Naive thymus-derived CD4-positive, alpha-beta T cell (primary cell): ENCODE results near the gene ULBP1. TPM values are rescaled to one million over a fixed set of nuclear protein-coding genes. Genes with fewer than 3 reads are reported as not detected.
A peak's percentile ranks its signal among the peaks of the same experiment; 100 is the strongest.

Source experiments
- ATAC-seq: fragments of 150-1000 bp; cut with Tn5 transposase; 2 replicates; pipeline ENCODE4 v1.10.0; 2021; ENCODE audit warnings: mild to moderate bottlenecking, moderate library complexity
- CTCF ChIA-PET: fragments of 350-600 bp; sonication (Branson Sonifier 250); formaldehyde crosslinking; loops from one replicate; lab custom pipeline; 2021; ENCODE audit warnings: antibody characterized with exemption; lab: Charles Lee
- POLR2A ChIA-PET: fragments of 350-600 bp; sonication (Branson Sonifier 250); formaldehyde crosslinking; loops from one replicate; lab custom pipeline; 2021; ENCODE audit warnings: antibody characterized with exemption, inconsistent platforms; lab: Charles Lee
- DNase-seq, 9 donors: peaks; one replicate each; pipeline versions ENCODE4 v3.0.0 to v3.0.0-alpha.2; 2020 to 2022; ENCODE audit warnings: mixed read lengths in 1 of 9
- H3K27ac ChIP-seq: one replicate; pipeline ENCODE4 v1.7.0; 2013; ENCODE audit warnings: mild to moderate bottlenecking, low read depth, low read length, moderate library complexity
- H3K27me3 ChIP-seq, 2 donors: one replicate each; pipeline ENCODE4 v1.7.0; 2013; ENCODE audit warnings: low read length in 2 of 2, mild to moderate bottlenecking in 2 of 2, moderate library complexity in 2 of 2; ENCODE audit not compliant: control insufficient read depth in 2 of 2, insufficient read depth in 2 of 2
- H3K36me3 ChIP-seq, 3 experiments: 1 replicate in 2 of 3; 2 replicates in 1 of 3; pipeline ENCODE4 v1.7.0; 2013; ENCODE audit warnings: low read length in 3 of 3, mild to moderate bottlenecking in 3 of 3, moderate library complexity in 1 of 3; ENCODE audit not compliant: insufficient read depth in 3 of 3, control insufficient read depth in 2 of 3
- H3K4me1 ChIP-seq, 2 donors: one replicate each; pipeline ENCODE4 v1.7.0; 2013; ENCODE audit warnings: low read length in 2 of 2, mild to moderate bottlenecking in 2 of 2, moderate library complexity in 1 of 2; ENCODE audit not compliant: control insufficient read depth in 2 of 2, insufficient read depth in 2 of 2
- H3K4me3 ChIP-seq: 2 replicates; pipeline ENCODE4 v1.7.0; 2013; ENCODE audit warnings: mild to moderate bottlenecking, low read length
- H3K9me3 ChIP-seq, 3 experiments: 1 replicate in 2 of 3; 2 replicates in 1 of 3; pipeline ENCODE4 v1.7.0; 2013; ENCODE audit warnings: low read length in 3 of 3; ENCODE audit not compliant: control insufficient read depth in 2 of 3
- H3K27ac Mint-ChIP-seq, 9 donors: one replicate each; pipeline ENCODE4 v1.8.0; 2020 to 2022; ENCODE audit warnings: mixed read lengths in 9 of 9, mild to moderate bottlenecking in 8 of 9, moderate library complexity in 5 of 9, inconsistent platforms in 2 of 9
- H3K27me3 Mint-ChIP-seq, 5 donors: one replicate each; pipeline ENCODE4 v1.8.0; 2021 to 2022; ENCODE audit warnings: mixed read lengths in 5 of 5, mild to moderate bottlenecking in 1 of 5
- H3K36me3 Mint-ChIP-seq, 5 donors: one replicate each; pipeline ENCODE4 v1.8.0; 2020 to 2022; ENCODE audit warnings: mixed read lengths in 5 of 5, mild to moderate bottlenecking in 3 of 5, inconsistent platforms in 1 of 5
- H3K4me1 Mint-ChIP-seq, 7 donors: one replicate each; pipeline ENCODE4 v1.8.0; 2020 to 2022; ENCODE audit warnings: mixed read lengths in 7 of 7, mild to moderate bottlenecking in 3 of 7, inconsistent platforms in 1 of 7
- H3K4me3 Mint-ChIP-seq, 10 donors: one replicate each; pipeline ENCODE4 v1.8.0; 2020 to 2022; ENCODE audit warnings: mild to moderate bottlenecking in 10 of 10, mixed read lengths in 10 of 10, moderate library complexity in 6 of 10, inconsistent platforms in 2 of 10
- H3K9me3 Mint-ChIP-seq, 11 donors: one replicate each; pipeline ENCODE4 v1.8.0; 2020 to 2022; ENCODE audit warnings: mixed read lengths in 11 of 11, mild to moderate bottlenecking in 4 of 11, inconsistent platforms in 1 of 11, moderate library complexity in 1 of 11
- intact Hi-C, 2 donors: fragments of 100-400 bp; cut with micrococcal nuclease; formaldehyde crosslinking; loops; one replicate each; pipeline ENCODE4 v1.15.1; 2023
- polyA plus RNA-seq, 2 donors: library from polyadenylated mRNA; unstranded; fragments of 300-500 nt; fragmentation: Illumina TruSeq; gene quantifications; one replicate each; pipeline ENCODE4 v1.2.3, GENCODE V29; 2021
- total RNA-seq, 6 experiments: library from RNA in 5 of 6; stranded (reverse) in 5 of 6; gene quantifications; 1 replicate in 5 of 6; 2 replicates in 1 of 6; pipeline ENCODE4 v1.2.3 and lab custom pipeline; 2021 to 2026

Gene ULBP1
- total and polyA plus RNA-seq, 7 experiments from 2014 or later, result 1.4 TPM; not detected in 6

- no peaks in the 10 kb centered on the region for H3K4me1 ChIP-seq
- no peaks in the 10 kb centered on the region for H3K36me3 ChIP-seq
- Mint-ChIP-seq H3K9me3 (peaks cover 1 to 16% (median 8%) of the 10 kb centered on the region in 11 donors), H3K4me1 (peaks cover 1 to 13% (median 7%) of the 10 kb centered on the region in 7 donors), H3K36me3 (peaks cover 0 to 5% (median 3%) of the 10 kb centered on the region in 5 donors), H3K27ac (no peak overlapping the region), H3K27me3 (peaks cover 83 to 92% (median 89%) of the 10 kb centered on the region in 5 donors), H3K4me3 (peak overlapping the region in 1 of 10 donors; percentile 5)
- H3K4me3 ChIP-seq, result no peak overlapping the region
- ATAC-seq (no peak), DNase-seq (peak in 1 of 9 donors; percentile 0)
- H3K27ac ChIP-seq, result no peak overlapping the region
- H3K27me3 ChIP-seq, result peaks cover 6 to 8% of the 10 kb centered on the region in 2 donors
- ChIA-PET CTCF (no interaction called here), POLR2A (interaction anchor here (0.6 kb wide), 1 partner anchor 22 kb away, joined by 3 read pairs; no protein-coding TSS in a partner anchor)
- no peaks in the 10 kb centered on the region for H3K9me3 ChIP-seq
- intact Hi-C loops, result no loop called here
These were observed 19.4 kb downstream of the ULBP1 start for GRCh38 chr6:149983145-149983544.

DNA sequence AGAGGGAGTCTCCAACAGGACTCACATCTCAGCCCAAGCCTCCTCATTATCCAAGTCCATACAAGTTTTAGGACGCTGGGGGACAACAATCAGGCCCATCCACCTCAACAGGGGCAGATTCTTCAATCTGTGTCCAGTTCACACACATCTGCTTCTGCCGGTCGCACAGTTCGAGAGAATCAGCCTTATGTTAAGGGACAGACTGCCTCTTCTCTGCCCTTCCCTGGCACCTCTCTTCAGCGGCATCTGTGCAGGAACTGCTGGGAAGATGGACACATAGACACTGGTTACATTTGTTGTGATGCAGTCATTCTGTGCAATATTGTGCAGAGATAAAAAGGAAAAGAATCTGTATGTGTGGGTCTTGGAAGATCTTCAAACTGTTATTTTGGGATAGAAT lies 21.0 kb downstream of the ULBP1 start:
- Mint-ChIP-seq H3K27me3 (peaks cover 85 to 96% (median 91%) of the 10 kb centered on the region in 5 donors), H3K4me3 (no peak overlapping the region), H3K36me3 (peaks cover 0 to 11% (median 8%) of the 10 kb centered on the region in 5 donors), H3K27ac (no peak overlapping the region), H3K9me3 (peaks cover 3 to 27% (median 19%) of the 10 kb centered on the region in 11 donors), H3K4me1 (peaks cover 11 to 25% (median 13%) of the 10 kb centered on the region in 7 donors)
- DNase-seq, result peak in 2 of 9 donors; percentile 1 to 16
- ChIA-PET POLR2A (no interaction called here), CTCF (no interaction called here)
- intact Hi-C loops, result no loop called here
- Histone ChIP-seq H3K36me3 (no peaks in the 10 kb centered on the region), H3K27ac (no peak overlapping the region), H3K9me3 (peaks cover 0 to 9% (median 4%) of the 10 kb centered on the region in 3 experiments), H3K4me3 (no peak overlapping the region), H3K4me1 (peaks cover 2 to 5% of the 10 kb centered on the region in 2 donors), H3K27me3 (peaks cover 7 to 24% of the 10 kb centered on the region in 2 donors)
- no peak for ATAC-seq

GRCh38 chr6:149985481-149985937 lies 21.8 kb downstream of the ULBP1 start:
- Mint-ChIP-seq H3K27ac (peak overlapping the region in 1 of 9 donors; percentile 14), H3K4me3 (no peak overlapping the region), H3K27me3 (peaks cover 87 to 99% (median 92%) of the 10 kb centered on the region in 5 donors), H3K9me3 (peaks cover 3 to 27% (median 19%) of the 10 kb centered on the region in 11 donors), H3K4me1 (peaks cover 19 to 32% (median 20%) of the 10 kb centered on the region in 7 donors), H3K36me3 (peaks cover 0 to 11% (median 8%) of the 10 kb centered on the region in 5 donors)
- Histone ChIP-seq H3K9me3 (peaks cover 0 to 9% (median 4%) of the 10 kb centered on the region in 3 experiments), H3K27ac (no peak overlapping the region), H3K4me3 (no peak overlapping the region), H3K27me3 (peaks cover 15 to 31% of the 10 kb centered on the region in 2 donors), H3K36me3 (no peaks in the 10 kb centered on the region), H3K4me1 (peaks cover 10 to 12% of the 10 kb centered on the region in 2 donors)
- intact Hi-C loops, result no loop called here
- POLR2A ChIA-PET, result no interaction called here
- CTCF ChIA-PET, result no interaction called here
- no peak for ATAC-seq
- DNase-seq, result peak in 2 of 9 donors; percentile 2 to 15

DNA sequence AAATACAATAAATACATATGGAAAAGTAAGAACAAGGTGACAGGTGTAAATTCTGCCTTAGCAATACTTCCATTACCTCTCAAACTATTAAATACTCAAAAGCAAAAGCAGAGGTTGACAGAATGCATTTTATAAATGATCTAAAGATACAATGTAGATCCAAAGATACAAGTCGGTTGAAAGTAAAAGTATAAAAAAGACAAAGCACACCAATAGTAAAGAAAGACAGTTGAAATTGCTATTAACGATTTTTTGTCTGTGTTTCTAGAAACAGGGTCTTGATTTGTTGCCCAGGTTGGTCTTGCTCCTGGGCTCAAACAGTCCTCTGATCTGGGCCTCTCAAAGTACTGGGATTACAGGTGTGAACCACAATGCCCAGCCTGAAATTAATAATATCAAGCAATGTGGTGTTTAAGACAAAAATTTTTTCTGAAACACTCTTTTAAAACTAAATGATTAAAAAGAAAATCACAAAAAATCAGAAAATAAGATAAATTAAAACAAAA lies 23.9 kb downstream of the ULBP1 start:
- Mint-ChIP-seq H3K4me3 (no peak overlapping the region), H3K36me3 (peaks cover 0 to 12% (median 5%) of the 10 kb centered on the region in 5 donors), H3K27ac (no peak overlapping the region), H3K9me3 (peaks cover 3 to 24% (median 17%) of the 10 kb centered on the region in 11 donors), H3K4me1 (peaks cover 26 to 38% (median 30%) of the 10 kb centered on the region in 7 donors), H3K27me3 (peaks cover 90 to 97% (median 94%) of the 10 kb centered on the region in 5 donors)
- intact Hi-C loops, result no loop called here
- Histone ChIP-seq H3K4me3 (no peak overlapping the region), H3K9me3 (peaks cover 0 to 9% (median 4%) of the 10 kb centered on the region in 3 experiments), H3K27ac (no peak overlapping the region), H3K36me3 (no peaks in the 10 kb centered on the region), H3K4me1 (peaks cover 24 to 26% of the 10 kb centered on the region in 2 donors), H3K27me3 (peaks cover 15 to 36% of the 10 kb centered on the region in 2 donors)
- DNase-seq (no peak), ATAC-seq (no peak)
- ChIA-PET POLR2A (no interaction called here), CTCF (no interaction called here)

- intact Hi-C loops, result no loop called here
- H3K4me3 Mint-ChIP-seq, result peak overlapping the region in 8 of 10 donors; percentile 2 to 95 (median 42)
- H3K4me3 ChIP-seq, result no peak overlapping the region
These were observed 25.0 kb downstream of the ULBP1 start for GRCh38 chr6:149988550-149989346.

GRCh38 chr6:149990212-149990660 lies 26.5 kb downstream of the ULBP1 start:
- H3K9me3 Mint-ChIP-seq, result peaks cover 3 to 23% (median 19%) of the 10 kb centered on the region in 11 donors
- ChIA-PET CTCF (no interaction called here), POLR2A (no interaction called here)
- peaks cover 0 to 12% (median 5%) of the 10 kb centered on the region in 5 donors for H3K36me3 Mint-ChIP-seq
- intact Hi-C loops, result loop anchor here (2.0 kb wide), 1 partner anchor 25 kb away; no protein-coding TSS in a partner anchor
- ATAC-seq, result no peak
- Histone ChIP-seq H3K27me3 (peaks cover 15 to 37% of the 10 kb centered on the region in 2 donors), H3K4me1 (peaks cover 24 to 26% of the 10 kb centered on the region in 2 donors), H3K9me3 (peaks cover 0 to 9% (median 4%) of the 10 kb centered on the region in 3 experiments), H3K36me3 (no peaks in the 10 kb centered on the region), H3K4me3 (peak overlapping the region; percentile 53), H3K27ac (no peak overlapping the region)
- peaks cover 25 to 38% (median 30%) of the 10 kb centered on the region in 7 donors for H3K4me1 Mint-ChIP-seq
- peak overlapping the region; percentile 46 to 95 (median 82) for H3K4me3 Mint-ChIP-seq
- peaks cover 96 to 98% (median 97%) of the 10 kb centered on the region in 5 donors for H3K27me3 Mint-ChIP-seq
- no peak overlapping the region for H3K27ac Mint-ChIP-seq
- DNase-seq, result no peak

More at GRCh38 chr6:149988550-149989346, 25.0 kb downstream of the ULBP1 start:
- H3K27ac Mint-ChIP-seq, result peak overlapping the region in 1 of 9 donors; percentile 11
- H3K4me1 ChIP-seq, result peaks cover 24 to 26% of the 10 kb centered on the region in 2 donors
- no peaks in the 10 kb centered on the region for H3K36me3 ChIP-seq
- H3K9me3 ChIP-seq, result peaks cover 0 to 9% (median 4%) of the 10 kb centered on the region in 3 experiments
- H3K36me3 Mint-ChIP-seq, result peaks cover 0 to 12% (median 5%) of the 10 kb centered on the region in 5 donors
- H3K27ac ChIP-seq, result no peak overlapping the region
- CTCF ChIA-PET, result no interaction called here
- H3K27me3 Mint-ChIP-seq, result peaks cover 93 to 97% (median 94%) of the 10 kb centered on the region in 5 donors
- ATAC-seq (no peak), DNase-seq (no peak)
- H3K4me1 Mint-ChIP-seq, result peaks cover 25 to 38% (median 30%) of the 10 kb centered on the region in 7 donors
- peaks cover 15 to 32% of the 10 kb centered on the region in 2 donors for H3K27me3 ChIP-seq
- POLR2A ChIA-PET, result no interaction called here
- peaks cover 3 to 23% (median 17%) of the 10 kb centered on the region in 11 donors for H3K9me3 Mint-ChIP-seq
